Dedifferentiated amniotic fluid mesenchymal stem cell (primary cell): ENCODE measurements around the gene TENM4.
"Not testable (repeated sequence)": the region's sequence is repeated elsewhere in the genome, so short reads cannot be mapped to it uniquely, and the experiment has no call there.

Source experiments
- DNase-seq: peaks from one replicate; pipeline ENCODE4 v3.0.0-alpha.2; 2016; ENCODE audit errors: extremely low spot score

Gene TENM4

DNA sequence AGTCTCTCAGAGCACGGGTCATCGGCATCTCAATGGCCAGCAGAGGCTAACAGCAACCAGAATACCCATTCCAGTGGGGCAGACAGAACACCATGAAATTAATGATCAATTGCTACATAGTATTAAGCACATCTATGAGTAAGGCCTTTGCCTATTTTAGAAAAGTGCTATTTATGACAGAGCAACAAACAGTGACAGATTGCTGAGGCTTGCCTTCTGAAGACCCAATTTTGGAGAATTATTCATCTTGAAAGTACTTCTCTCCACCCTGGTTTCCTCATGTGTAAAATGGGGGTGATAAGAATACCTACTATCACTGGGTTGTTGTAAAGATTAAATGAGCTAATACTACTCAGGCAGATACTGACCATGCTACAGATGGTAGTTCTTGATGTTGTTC is 232.7 kb downstream of the TENM4 start:
- no peak for DNase-seq

DNA sequence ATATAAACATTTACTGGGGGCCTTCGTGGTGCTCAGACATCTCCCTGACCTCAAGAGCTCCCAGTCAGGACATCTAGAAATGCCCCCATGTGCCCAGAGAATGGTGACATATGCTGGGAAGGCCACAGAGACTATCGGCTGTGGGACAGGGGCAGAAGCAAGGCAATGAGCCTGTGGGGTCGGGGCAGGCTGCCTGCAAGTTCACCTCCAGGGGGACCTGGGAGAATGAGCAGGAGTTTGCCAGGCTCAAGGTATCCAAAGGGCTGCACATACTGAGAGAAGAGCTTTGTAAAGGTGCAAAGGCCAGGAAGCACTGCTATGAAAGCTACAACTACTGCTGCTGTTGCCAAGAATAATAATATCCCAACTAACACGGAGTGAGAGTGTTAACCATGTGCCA is 233.9 kb downstream of the TENM4 start:
- DNase-seq, result no peak

DNA sequence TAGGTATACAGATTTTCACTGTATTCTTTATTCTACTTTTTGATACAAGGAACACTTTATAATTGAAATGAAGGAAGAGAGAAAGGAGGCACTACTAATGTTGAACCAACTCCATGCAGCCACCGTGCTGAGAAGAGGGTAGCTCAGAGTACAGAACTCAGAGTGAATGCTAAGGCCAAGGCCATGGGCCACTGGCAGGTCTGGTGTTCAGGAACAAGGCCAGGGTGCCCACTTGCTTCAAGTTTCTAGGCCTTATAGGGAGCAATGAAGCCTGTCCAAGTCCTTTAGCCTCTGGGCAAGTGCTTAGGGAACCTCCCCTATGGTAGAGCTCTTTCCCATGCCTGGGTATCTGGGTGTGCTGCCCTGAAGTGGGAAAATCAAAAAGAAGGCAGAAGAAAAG is 235.0 kb downstream of the TENM4 start:
- DNase-seq, result no peak

DNA sequence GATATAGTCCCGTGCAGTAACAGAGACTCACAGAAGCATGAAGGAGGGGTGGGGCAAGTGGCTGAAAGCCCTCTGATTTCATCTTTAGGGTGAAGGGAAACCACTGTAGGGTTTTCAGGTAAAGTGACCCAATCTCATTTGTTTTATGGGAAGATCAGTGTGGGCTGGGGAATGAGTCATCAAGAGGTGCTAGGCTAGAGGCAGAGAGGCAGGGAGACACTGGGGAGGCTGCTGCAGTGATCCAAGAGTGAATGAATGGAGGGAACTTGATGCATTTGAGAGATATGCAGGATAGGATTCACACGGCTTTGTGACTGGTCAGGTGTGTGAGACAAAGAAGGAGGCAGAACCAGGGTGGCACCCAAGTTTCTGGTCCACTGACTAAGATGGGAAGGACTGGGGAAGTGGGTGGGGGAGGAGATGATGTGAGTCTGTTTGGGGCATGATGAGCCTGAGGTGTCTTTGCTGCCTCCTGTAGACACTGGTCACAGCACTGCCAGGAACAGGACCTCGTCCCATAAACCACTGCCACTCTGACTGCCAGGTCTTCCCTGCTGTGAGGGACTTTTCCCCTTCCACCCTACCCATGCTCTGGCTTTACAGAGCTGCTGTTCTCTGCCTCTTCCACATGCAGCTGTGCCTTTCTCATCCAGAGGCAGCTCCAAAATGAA is 239.0 kb downstream of the TENM4 start:
- no peak for DNase-seq

DNA sequence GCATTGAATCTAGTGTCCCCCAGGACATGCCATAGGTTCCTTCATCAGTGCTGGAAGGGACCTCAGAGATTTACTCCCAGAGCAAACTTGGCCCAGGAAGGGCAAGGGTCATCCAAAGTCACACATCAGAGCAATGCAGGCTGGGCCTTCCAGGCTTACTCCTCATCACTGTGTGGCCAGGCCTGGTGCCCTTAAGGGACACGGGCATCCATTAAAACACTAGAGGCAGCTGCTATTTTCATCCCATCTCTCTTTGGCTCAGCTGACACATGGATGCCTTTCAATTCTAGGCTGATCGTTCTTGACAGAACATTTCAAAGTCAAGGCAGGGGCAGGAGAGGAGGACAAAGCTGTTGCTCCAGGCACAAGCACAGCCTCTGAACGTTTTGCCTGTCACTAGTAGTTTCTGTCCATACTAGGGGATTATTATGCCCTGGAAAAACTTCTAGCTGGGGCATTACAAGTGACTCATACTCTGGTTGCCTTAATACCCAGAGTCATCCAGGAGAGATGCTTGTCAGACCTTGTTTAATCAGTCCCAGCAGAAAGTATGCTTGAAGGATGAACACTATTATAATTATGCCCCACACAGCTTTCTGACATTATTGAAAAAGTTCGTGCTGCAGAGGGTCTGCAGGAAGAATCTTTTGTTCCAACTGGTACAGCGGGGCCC is 240.3 kb downstream of the TENM4 start:
- no peak for DNase-seq

DNA sequence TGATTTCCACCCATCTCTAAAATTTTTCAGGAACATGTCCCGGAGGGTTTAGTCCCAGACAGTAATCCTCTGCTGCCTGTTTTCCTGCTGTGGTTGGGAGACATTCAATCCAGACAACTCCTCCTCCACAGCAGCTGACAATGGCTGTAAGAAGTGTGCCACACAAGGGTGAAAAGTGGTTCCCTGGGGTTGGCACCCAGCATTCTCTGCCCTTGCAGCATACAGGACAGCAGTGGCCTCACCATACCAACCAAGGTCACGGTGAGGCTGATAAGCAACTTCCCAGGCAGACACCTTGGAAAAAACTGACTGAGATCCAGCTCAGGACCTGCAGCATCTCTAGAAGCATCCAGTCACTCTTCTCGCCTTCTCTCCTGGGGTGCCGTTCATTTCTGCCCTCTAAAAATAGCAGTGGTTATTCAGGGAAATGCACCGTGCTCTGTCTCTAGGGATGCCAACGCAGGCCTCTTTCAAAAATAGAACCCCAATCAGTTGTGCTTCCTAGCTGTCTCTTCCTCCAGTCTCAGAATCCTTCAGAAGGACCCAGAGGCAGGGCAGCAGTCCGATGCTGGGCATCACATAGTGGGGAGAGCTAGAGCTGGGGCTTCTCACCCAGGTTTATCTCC is 241.0 kb downstream of the TENM4 start:
- no peak for DNase-seq

DNA sequence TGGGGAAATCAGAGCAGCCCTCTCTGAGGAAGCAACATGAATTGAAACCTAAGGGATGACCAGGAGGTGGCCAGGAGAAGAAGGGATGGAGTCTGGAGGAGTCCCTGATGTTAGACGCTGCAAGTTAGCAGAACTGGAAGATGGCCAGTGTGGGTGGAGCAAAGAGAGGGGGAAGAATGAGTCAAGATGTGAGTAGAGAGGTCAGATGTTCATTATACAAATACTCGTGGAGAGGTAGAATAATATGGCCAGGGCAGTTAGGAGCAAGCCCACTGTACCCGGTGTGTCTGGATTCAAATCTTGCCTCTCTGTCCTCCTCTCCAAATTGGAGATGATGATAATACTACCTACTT is 242.0 kb downstream of the TENM4 start:
- DNase-seq, result no peak

DNA sequence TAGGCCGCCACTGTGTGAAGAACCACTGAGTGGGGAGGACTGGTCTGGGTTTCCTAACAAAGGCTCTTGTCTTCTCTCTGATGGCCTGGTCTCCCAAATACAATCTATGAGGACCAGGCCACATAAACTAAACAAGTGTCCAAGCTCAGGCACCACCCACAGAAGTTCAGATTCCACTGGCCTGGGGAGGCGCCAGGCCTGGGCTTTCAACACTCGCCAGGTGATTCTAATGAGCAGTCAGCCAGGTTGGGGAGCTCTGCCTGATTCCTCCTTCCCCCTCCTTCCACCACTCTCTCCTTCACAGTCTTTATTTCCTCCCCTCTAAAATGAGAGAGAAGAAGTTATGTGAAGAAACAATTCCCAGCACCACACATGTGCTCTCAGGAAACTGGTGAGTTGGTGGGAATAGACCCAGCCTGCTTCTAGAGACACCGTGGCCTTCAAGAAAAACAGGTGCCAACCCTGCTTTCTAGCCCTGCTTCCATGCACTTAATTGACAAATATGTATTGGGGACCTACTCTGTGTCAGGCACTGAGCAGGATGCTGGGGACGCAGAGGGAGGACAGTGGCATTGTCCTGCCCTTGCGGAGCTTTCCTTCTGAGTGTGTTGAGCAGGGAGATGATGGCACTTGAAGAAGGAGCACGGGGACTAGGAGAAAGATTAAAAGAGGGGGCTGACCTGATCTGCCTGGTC is 242.5 kb downstream of the TENM4 start:
- no peak for DNase-seq

DNA sequence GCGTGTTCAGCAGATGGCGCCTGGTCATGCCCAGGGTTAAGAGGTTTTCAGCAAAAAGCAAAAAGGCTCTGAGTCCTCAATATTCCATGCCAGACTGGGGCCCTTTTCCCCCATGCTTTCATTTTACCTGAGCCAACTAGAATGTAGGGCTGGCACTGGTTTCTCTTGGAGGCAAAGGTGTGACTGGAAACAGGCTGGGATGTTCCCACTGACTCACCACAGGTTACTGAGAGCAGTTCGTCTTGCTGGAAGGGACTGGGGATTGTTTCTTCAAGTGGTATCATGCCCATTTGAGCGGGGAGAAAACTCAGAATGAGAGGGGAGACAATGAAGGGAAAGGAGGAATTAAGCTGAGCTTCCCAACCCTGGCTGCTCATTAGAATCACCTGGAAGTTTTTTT is 243.9 kb downstream of the TENM4 start:
- DNase-seq, result no peak

DNA sequence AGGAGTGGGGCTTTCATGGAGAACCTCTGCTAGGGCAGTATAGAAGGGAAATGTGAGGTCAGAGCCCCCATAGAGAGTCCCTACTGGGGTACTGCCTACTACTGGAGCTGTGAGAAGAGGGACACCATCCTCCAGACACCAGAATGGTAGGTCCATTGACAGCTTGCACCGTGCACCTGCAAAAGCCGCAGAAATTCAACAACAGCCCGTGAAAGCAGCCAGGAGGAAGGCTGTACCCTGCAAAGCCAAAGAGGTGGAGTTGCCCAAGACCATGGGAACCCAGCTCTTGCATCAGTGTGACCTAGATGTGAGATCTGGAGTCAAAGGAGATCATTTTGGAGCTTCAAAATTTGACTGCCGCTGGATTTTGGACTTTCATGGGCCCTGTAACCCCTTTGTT is 245.6 kb downstream of the TENM4 start:
- DNase-seq, result no peak

DNA sequence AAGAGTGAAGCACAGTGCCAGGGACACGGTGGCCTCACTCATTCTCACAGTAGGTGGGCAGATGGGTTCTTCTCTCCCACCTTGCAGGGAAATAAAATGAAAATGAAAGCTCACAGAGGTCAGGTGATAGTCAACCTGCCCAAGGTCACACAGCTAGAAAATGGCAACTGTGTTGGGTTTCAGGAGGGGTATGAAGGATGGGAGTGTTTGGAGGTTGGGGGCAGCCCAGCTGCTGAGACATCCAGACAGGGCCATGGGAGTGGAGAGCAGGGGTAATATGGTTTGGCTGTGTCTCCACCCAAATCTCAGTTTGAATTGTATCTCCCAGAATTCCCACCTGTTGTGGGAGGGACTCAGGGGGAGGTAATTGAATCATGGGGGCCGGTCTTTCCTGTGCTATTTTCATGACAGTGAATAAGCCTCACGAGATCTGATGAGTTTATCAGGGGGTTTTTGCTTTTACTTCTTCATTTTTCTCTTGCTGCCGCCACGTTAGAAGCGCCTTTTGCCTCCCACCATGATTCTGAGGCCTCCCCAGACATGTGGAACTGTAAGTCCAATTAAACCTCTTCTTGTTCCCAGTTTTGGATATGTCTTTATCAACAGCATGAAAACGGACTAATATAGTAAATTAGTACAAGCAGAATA is 247.0 kb downstream of the TENM4 start:
- DNase-seq, result no peak

DNA sequence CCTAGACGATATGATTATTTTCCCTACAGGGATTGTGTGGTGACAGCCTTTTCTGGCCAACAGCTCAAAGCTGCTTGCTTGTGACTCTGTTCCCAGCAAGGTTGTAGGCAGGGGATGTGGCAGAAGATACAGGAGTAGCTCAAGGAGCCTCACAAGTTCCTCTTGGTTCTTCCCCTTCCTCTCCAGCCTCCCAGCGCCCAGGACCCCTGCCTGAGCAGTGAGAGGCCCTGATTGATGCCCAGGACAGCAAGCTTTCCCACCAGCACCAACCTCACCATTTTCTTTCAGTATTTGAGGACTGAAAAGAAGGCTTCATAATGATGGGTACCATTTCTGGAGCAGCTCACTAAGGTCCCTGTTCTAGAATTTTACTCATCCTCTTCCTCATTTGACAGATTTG is 248.0 kb downstream of the TENM4 start:
- no peak for DNase-seq

DNA sequence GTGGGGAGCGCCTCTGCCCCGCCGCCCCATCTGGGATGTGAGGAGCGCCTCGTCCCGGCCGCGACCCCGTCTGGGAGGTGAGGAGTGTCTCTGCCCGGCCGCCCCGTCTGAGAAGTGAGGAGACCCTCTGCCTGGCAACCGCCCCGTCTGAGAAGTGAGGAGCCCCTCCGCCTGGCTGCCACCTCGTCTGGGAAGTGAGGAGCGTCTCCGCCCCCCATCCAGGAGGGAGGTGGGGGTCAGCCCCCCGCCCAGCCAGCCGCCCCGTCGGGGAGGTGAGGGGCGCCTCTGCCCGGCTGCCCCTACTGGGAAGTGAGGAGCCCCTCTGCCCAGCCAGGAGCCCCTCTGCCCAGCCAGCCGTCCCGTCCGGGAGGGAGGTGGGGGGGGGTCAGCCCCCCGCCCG is 249.1 kb downstream of the TENM4 start:
- not testable (repeated sequence) for DNase-seq

DNA sequence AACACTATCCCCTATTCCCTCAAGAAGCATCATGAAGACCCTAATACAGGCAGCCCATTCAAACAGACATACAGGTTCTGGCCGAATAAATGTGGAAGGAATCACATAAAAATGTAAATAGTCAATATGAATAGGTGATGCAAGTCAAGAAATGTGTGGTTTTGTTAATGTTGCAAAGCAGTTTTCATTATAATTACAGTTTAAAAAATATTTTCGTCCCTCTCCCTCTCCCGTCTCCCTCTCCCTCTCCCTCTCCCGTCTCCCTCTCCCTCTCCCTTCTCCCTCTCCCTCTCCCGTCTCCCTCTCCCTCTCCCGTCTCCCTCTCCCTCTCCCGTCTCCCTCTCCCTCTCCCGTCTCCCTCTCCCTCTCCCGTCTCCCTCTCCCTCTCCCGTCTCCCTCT is 250.3 kb downstream of the TENM4 start:
- not testable (repeated sequence) for DNase-seq

DNA sequence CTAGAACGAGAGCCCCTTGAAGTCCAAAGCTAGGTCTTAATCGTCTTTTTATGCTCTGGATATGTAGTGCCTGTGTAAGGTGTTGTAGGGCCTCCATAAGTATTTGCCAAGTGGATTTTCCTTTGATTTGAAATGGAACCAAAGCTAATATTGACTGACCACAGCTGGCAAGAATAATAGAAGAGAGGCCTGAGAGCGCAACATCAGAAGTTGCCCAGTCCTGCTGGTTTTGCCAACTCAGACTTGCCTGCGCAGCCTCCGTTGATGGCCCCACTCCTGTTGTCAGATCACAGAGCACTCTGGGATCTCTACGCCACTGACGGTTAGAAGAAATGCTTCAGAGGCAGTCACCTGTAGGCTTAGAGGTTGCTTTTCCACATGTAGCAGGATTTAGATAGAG is 251.2 kb downstream of the TENM4 start:
- DNase-seq, result no peak

DNA sequence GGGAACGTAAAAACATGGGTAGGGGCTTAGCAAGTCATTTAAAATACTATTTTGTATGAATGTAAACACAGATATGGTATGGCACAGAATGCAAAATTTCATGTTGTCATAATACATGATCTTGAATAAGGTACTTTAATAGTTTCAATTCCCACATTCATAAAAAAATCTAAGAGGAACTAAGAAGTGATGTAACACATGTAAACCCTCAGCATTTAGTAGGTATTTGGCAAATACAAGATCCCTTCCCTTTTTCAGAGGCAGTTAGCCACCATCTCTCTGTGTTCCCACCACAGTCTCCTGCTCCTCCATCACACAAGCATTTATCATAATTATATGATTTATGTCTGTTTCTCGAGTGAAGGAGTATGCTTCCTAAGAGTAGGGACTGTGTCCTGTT is 251.8 kb downstream of the TENM4 start:
- DNase-seq, result no peak

DNA sequence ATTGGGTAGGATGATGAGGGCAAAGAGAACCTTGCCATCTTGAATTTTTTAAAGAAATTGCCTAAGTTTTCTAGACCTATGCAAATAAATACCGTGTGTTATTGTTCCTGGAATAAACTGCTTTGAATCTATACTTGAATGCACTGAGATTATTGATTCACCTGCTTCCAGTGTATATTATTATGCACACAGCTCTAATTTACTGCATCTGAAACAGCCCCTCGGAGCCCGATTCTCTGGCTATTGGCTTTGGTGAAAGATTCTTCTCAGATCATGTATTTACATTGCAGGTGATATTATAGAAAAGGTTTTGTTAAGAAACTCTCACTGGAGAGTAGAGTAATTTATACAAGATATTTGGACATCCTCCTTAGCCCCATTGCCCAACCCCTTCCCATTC is 254.2 kb downstream of the TENM4 start:
- DNase-seq, result no peak

DNA sequence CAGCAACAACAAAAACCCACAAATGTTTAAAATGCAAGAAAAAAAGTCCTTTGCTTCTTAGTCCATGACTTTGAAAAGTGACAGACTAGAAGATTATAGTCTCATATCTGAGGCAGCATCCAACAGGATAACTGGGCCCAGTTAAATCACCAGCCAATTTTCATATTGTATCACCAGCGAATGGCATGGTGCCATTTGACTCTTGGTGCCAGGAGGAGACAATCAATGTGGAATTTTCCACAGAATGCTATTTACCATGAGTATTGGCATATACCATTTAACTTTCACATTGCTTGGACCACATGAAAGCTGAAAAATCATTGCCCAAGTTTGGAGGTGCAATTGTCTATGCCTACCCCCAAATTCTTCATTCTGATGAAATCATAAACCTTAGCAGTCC is 255.5 kb downstream of the TENM4 start:
- no peak for DNase-seq

DNA sequence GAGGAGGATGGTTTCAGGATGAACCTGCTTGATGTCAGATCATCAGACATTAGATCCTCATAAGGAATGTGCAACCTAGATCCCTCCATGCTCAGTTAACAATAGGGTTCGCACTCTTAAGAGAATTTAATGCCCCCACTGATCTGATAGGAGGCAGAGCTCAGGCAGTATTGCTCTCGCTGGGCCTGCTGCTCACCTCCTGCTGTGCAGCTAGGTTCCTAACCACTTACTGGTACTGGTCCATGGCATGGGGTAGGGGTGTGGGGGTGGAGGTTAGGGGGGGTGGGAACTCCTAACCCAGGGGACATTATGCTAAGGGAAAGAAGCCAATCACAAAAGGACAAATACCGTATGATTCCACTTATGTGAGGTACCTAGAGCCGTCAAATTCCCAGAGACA is 256.5 kb downstream of the TENM4 start:
- DNase-seq, result no peak

DNA sequence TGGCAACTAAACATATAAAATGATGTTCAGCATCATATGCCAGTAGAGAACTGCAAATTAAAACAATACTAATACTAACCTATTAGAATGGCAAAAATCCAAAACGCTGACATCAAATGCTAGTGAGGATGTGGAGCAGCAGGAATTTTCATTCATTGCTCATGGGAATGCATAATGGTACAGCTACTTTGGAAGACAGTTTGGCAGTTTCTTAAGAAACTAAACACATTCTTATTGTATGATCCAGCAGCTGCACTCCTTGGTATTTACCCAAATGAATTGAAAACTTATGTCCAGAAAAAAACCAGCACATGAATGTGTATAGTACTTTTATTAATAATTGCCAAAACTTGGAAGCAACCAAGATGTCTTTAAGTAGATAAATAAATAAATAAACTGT is 258.0 kb downstream of the TENM4 start:
- peak; percentile 53 for DNase-seq

DNA sequence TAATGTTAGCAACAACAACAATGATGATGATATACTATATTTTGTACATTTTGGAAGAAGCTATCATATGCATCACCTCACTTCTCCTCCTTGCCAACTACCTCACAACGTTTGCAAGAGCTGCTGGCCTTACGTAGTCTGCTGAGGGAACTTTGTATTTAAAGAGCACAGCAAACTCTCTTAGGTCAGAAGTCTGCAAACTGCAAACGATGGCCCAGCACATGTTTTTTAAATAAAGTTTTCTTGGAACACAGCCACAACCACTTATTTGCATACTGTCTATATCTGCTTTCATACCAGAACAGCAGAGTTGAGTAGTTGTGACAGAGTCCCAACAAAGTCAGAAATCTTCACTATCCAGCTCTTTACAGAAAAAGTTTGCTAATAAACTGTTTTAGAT is 261.7 kb downstream of the TENM4 start:
- DNase-seq, result no peak
